Panc1 (cell line): ENCODE results near the gene MS4A6E. TPM values are rescaled to one million over a fixed set of nuclear protein-coding genes. Genes with fewer than 3 reads are reported as not detected.

Experiments
- ATAC-seq: fragments of 200-7000 bp; cut with Tn5 transposase; 2 replicates; pipeline ENCODE4 v1.9.1; 2020; ENCODE audit warnings: mild to moderate bottlenecking, moderate library complexity
- BruUV-seq: library from RNA; stranded (reverse); fragments of 400-500 nt; replicated peaks from 2 replicates; lab custom pipeline; 2021; lab: Mats Ljungman, UMichigan
- CTCF ChIA-PET: fragments of 300-600 bp; sonication (Branson Sonifier 250); formaldehyde crosslinking; loops from one replicate; lab custom pipeline; 2022; ENCODE audit warnings: antibody characterized with exemption; lab: Charles Lee
- POLR2A ChIA-PET: fragments of 300-600 bp; sonication (Branson Sonifier 250); formaldehyde crosslinking; loops from one replicate; lab custom pipeline; 2022; ENCODE audit warnings: antibody characterized with exemption; lab: Charles Lee
- DNase-seq: peaks from one replicate; pipeline ENCODE4 v3.0.0-alpha.2; 2010; ENCODE audit warnings: low read depth, low spot score
- H3K27ac ChIP-seq: 2 replicates; pipeline ENCODE4 v1.5.1; 2011; ENCODE audit warnings: mild to moderate bottlenecking, low read length, inconsistent platforms
- H3K27me3 ChIP-seq: fragments of 200-500 bp; sonication (Bioruptor generic); 2 replicates; pipeline ENCODE4 v1.6.0; 2014; ENCODE audit warnings: low read length, inconsistent platforms; ENCODE audit not compliant: control insufficient read depth, insufficient read depth
- H3K36me3 ChIP-seq: fragments of 200-500 bp; sonication (Bioruptor generic); 2 replicates; pipeline ENCODE4 v1.5.1; 2014; ENCODE audit warnings: inconsistent platforms, mild to moderate bottlenecking, low read length, moderate library complexity; ENCODE audit not compliant: control insufficient read depth, insufficient read depth
- H3K4me1 ChIP-seq: 2 replicates; pipeline ENCODE4 v1.5.1; 2011; ENCODE audit warnings: inconsistent platforms, mild to moderate bottlenecking, low read length, moderate library complexity; ENCODE audit not compliant: control insufficient read depth, insufficient read depth
- H3K4me3 ChIP-seq, 2 experiments: 2 replicates each; pipeline ENCODE4 v1.5.1; 2011 to 2012; ENCODE audit warnings: low read depth in 2 of 2, low read length in 2 of 2, mild to moderate bottlenecking in 2 of 2, inconsistent platforms in 1 of 2, moderate library complexity in 1 of 2
- H3K9me3 ChIP-seq: fragments of 200-500 bp; sonication (Bioruptor generic); 2 replicates; pipeline ENCODE4 v1.5.1; 2014; ENCODE audit warnings: low read depth, mild to moderate bottlenecking, inconsistent platforms, low read length, moderate library complexity; ENCODE audit not compliant: control insufficient read depth, insufficient read depth
- POLR2AphosphoS5 ChIP-seq: IDR thresholded peaks from 2 replicates; pipeline ENCODE4 v1.6.1; 2012; ENCODE audit warnings: mild to moderate bottlenecking, low read depth, low read length, moderate library complexity
- REST ChIP-seq, 2 experiments: IDR thresholded peaks; 2 replicates each; pipeline ENCODE4 v1.6.1; 2011 to 2012; ENCODE audit warnings: low read depth in 2 of 2, control low read depth in 1 of 2, low read length in 1 of 2, mild to moderate bottlenecking in 1 of 2, moderate library complexity in 1 of 2; ENCODE audit not compliant: insufficient read depth in 1 of 2
- SIN3A ChIP-seq: IDR thresholded peaks from 2 replicates; pipeline ENCODE4 v1.6.1; 2012; ENCODE audit warnings: low read depth, mild to moderate bottlenecking, low read length, moderate library complexity, borderline replicate concordance; ENCODE audit not compliant: insufficient read depth
- TCF7L2 ChIP-seq: IDR thresholded peaks from 2 replicates; pipeline ENCODE4 v1.6.1; 2011; ENCODE audit warnings: mild to moderate bottlenecking, low read depth, low read length, inconsistent platforms
- in situ Hi-C: cut with HindIII; loops from 2 replicates; pipeline ENCODE4 v1.10.0; 2016; ENCODE audit warnings: low sequenced_read_pairs, low pct_unique_long_range_greater_than_20kb
- intact Hi-C: fragments of 100-400 bp; cut with micrococcal nuclease; formaldehyde crosslinking; loops from one replicate; pipeline ENCODE4 v1.10.0; 2022; ENCODE audit not compliant: unreplicated experiment
- total RNA-seq: library from RNA; stranded (reverse); gene quantifications from one replicate; pipeline ENCODE4 v1.2.1, GENCODE V29; 2021; ENCODE audit not compliant: unreplicated experiment
- TF ChIP-seq, protein P1 (sequence below): fragments of 450-650 bp; IDR thresholded peaks from 2 replicates; pipeline ENCODE4 v1.5.1; 2017; ENCODE audit warnings: mild to moderate bottlenecking

Gene MS4A6E
- total RNA-seq, 1 experiment from 2014 or later: not detected

- Histone ChIP-seq H3K36me3 (no peaks in the 10 kb centered on the region), H3K9me3 (no peaks in the 10 kb centered on the region), H3K4me3 (no peak overlapping the region), H3K27me3 (no peaks in the 10 kb centered on the region), H3K4me1 (no peaks in the 10 kb centered on the region), H3K27ac (no peak overlapping the region)
- intact Hi-C loops (no loop called here), in situ Hi-C loops (no loop called here)
- ChIA-PET CTCF (no interaction called here), POLR2A (no interaction called here)
- TF ChIP-seq REST (IDR thresholded peaks at IDR 0.05; ENCODE audit: insufficient read depth in 1 of 2, low read depth in 2 of 2, low read length in 1 of 2) (no peak), SIN3A (no peak), POLR2AphosphoS5 (no peak), TCF7L2 (no peak)
- TF ChIP-seq, protein P1, sequence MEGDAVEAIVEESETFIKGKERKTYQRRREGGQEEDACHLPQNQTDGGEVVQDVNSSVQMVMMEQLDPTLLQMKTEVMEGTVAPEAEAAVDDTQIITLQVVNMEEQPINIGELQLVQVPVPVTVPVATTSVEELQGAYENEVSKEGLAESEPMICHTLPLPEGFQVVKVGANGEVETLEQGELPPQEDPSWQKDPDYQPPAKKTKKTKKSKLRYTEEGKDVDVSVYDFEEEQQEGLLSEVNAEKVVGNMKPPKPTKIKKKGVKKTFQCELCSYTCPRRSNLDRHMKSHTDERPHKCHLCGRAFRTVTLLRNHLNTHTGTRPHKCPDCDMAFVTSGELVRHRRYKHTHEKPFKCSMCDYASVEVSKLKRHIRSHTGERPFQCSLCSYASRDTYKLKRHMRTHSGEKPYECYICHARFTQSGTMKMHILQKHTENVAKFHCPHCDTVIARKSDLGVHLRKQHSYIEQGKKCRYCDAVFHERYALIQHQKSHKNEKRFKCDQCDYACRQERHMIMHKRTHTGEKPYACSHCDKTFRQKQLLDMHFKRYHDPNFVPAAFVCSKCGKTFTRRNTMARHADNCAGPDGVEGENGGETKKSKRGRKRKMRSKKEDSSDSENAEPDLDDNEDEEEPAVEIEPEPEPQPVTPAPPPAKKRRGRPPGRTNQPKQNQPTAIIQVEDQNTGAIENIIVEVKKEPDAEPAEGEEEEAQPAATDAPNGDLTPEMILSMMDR: no peak
- BruUV-seq: no TSS peak
- no peak for ATAC-seq
- no peak for DNase-seq
Observed at GRCh38 chr11:60288531-60288930, 38.5 kb upstream of the MS4A6E start.

GRCh38 chr11:60292145-60292544, 34.9 kb upstream of the MS4A6E start:
- Histone ChIP-seq H3K4me1 (no peaks in the 10 kb centered on the region), H3K36me3 (no peaks in the 10 kb centered on the region), H3K9me3 (no peaks in the 10 kb centered on the region), H3K4me3 (no peak overlapping the region), H3K27ac (no peak overlapping the region), H3K27me3 (no peaks in the 10 kb centered on the region)
- DNase-seq (no peak), ATAC-seq (no peak)
- POLR2A ChIA-PET: no interaction called here
- CTCF ChIA-PET: no interaction called here
- intact Hi-C loops: no loop called here
- TF ChIP-seq SIN3A (no peak), REST (IDR thresholded peaks at IDR 0.05; ENCODE audit: insufficient read depth in 1 of 2, low read depth in 2 of 2, low read length in 1 of 2) (no peak), TCF7L2 (no peak), POLR2AphosphoS5 (no peak)
- TF ChIP-seq, protein P1: no peak
- no TSS peak for BruUV-seq
- in situ Hi-C loops: no loop called here
